Suprapubic skin (tissue), 3 donors: ENCODE data around the gene GABRA1.

Source experiments
- CTCF ChIP-seq, 2 donors: fragments of 200-600 bp in 1 of 2; fragments of 450-650 bp in 1 of 2; sonication (generic) in 1 of 2; IDR thresholded peaks; one replicate each; pipeline ENCODE4 v1.5.1; 2016 to 2019; ENCODE audit warnings: antibody characterized with exemption in 2 of 2, mild to moderate bottlenecking in 1 of 2, moderate library complexity in 1 of 2
- EP300 ChIP-seq: sonication (generic); formaldehyde crosslinking; IDR thresholded peaks from one replicate; pipeline ENCODE4 v1.6.1; 2017; ENCODE audit warnings: antibody characterized with exemption
- POLR2A ChIP-seq, 2 donors: fragments of 450-650 bp; IDR thresholded peaks; one replicate each; pipeline ENCODE4 v1.6.1; 2017; ENCODE audit warnings: antibody characterized with exemption in 2 of 2, mild to moderate bottlenecking in 2 of 2, moderate library complexity in 2 of 2

GRCh38 chr5:161863259-161863658 is 15.3 kb downstream of the GABRA1 start:
- TF ChIP-seq EP300 (no peak), POLR2A (IDR thresholded peaks at IDR 0.05) (no peak), CTCF (IDR thresholded peaks at IDR 0.05) (no peak)
